Measurements from ENCODE around the gene LRMDA. TPM values are rescaled to one million over a fixed set of nuclear protein-coding genes. Genes with fewer than 3 reads are reported as not detected.

LRMDA gene
- total and polyA plus RNA-seq, 2 of the 8 experiments (the other 6 are each of a cell fraction or from before 2014, with no cell fraction given) = 0.86 to 2.8 TPM

DNA sequence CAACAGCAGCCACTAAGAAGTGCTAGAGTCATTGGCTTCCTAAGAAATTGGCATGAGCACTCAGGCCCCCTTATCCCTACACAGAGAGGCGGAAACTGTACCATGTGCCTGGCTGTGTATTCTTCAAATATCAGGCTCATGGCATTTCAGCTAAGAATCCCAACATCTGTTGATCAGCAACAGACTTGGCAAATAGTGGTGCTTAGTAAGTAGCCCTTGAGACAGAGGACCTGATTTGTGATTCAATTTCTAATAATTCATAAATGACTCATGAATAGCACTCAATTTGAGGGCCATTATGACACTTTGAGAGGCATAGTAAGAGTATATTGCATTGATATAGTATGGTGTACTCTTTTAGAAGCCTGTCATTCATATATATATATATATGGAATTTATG is 309.1 kb downstream of the LRMDA start:
- Histone ChIP-seq H2BK20ac (ENCODE audit: low read length) (no peak overlapping the region), H3K36me3 (ENCODE audit: control insufficient read depth in 2 of 4, insufficient read depth in 4 of 4, low read length in 3 of 4) (no peaks in the 10 kb centered on the region), H4K20me1 (replicated peaks in 1 of 2; ENCODE audit: control insufficient read depth in 1 of 2, insufficient read depth in 2 of 2, low read length in 2 of 2) (no peaks in the 10 kb centered on the region), H3K4me3 (ENCODE audit: extremely low read depth in 1 of 4, insufficient read depth in 2 of 4, low read depth in 3 of 4, low read length in 4 of 4) (no peak overlapping the region), H3K23me2 (ENCODE audit: low read depth, low read length) (no peaks in the 10 kb centered on the region), H2AFZ (ENCODE audit: low read length) (no peak overlapping the region), H2BK5ac (ENCODE audit: low read depth, low read length) (no peak overlapping the region), H4K91ac (replicated peaks; ENCODE audit: insufficient read length, low read length) (no peak overlapping the region), H2BK12ac (ENCODE audit: low read depth, low read length) (no peak overlapping the region), H3K79me2 (ENCODE audit: control insufficient read depth in 1 of 2, insufficient read depth in 2 of 2, low read length in 2 of 2) (no peaks in the 10 kb centered on the region), H4K8ac (ENCODE audit: extremely low read depth, insufficient read depth, low read length) (no peak overlapping the region), H3K27ac (ENCODE audit: low read depth, low read length) (no peak overlapping the region), H3K56ac (replicated peaks; ENCODE audit: insufficient read length, low read depth, low read length) (no peak overlapping the region), H3K4ac (replicated peaks; ENCODE audit: insufficient read length, low read depth, low read length) (no peak overlapping the region), H3K23ac (ENCODE audit: insufficient read length) (no peak overlapping the region), H3K9ac (replicated peaks in 1 of 4; ENCODE audit: extremely low read depth in 1 of 4, low read depth in 3 of 4, low read length in 3 of 4) (no peak overlapping the region), H2AK5ac (ENCODE audit: low read depth, low read length) (no peak overlapping the region), H3K18ac (ENCODE audit: extremely low read depth, low read length) (no peak overlapping the region), H2BK120ac (replicated peaks; ENCODE audit: low read depth, low read length) (no peak overlapping the region), H3K79me1 (ENCODE audit: low read depth, low read length) (no peaks in the 10 kb centered on the region; the same call in 1 of the 2 replicates), H3K9me3 (ENCODE audit: insufficient read depth in 2 of 2, low read depth in 1 of 2, low read length in 1 of 2) (no peaks in the 10 kb centered on the region), H3K14ac (ENCODE audit: insufficient read length) (no peak overlapping the region), H3K4me1 (replicated peaks in 1 of 4; ENCODE audit: control insufficient read depth in 3 of 4, insufficient read depth in 4 of 4, low read length in 3 of 4) (no peaks in the 10 kb centered on the region), H2BK15ac (ENCODE audit: low read length) (no peak overlapping the region), H3K4me2 (ENCODE audit: insufficient read depth in 1 of 2, low read depth in 2 of 2, low read length in 2 of 2) (no peak overlapping the region), H3K27me3 (replicated peaks in 1 of 4; ENCODE audit: control insufficient read depth in 3 of 4, extremely low read depth in 1 of 4, insufficient read depth in 3 of 4, low read length in 3 of 4) (no peaks in the 10 kb centered on the region; a peak in 1 of 7 replicates), H4K5ac (ENCODE audit: insufficient read length, low read depth, low read length) (no peak overlapping the region)
- DNase-seq (ENCODE audit: low read depth in 1 of 2, low spot score in 2 of 2) = no peak
- ChIA-PET CTCF (ENCODE audit: partially characterized antibody) (interaction anchor here (1.5 kb wide), 1 partner anchor 88 kb away, joined by 3 read pairs; no protein-coding TSS in a partner anchor), POLR2A (ENCODE audit: partially characterized antibody) (no interaction called here)
- no peak for FAIRE-seq
- 100% methylated on average over 1 of the region's 1 CpG; no CpG with 5 or more reads in 1 of the 2 experiments for WGBS, 2 experiments (ENCODE audit: extremely low coverage in 1 of 2, insufficient coverage in 1 of 2, insufficient read length in 1 of 2, insufficient replicate concordance in 2 of 2, low coverage in 1 of 2, low lambda C conversion rate in 2 of 2, missing lambda C conversion rate in 1 of 2)
- TF ChIP-seq CTBP2 (IDR thresholded peaks at IDR 0.05; ENCODE audit: borderline replicate concordance, insufficient read depth, insufficient read length, low read length) (no peak), SUZ12 (IDR thresholded peaks at IDR 0.05; ENCODE audit: low read length) (no peak), EZH2 (IDR thresholded peaks at IDR 0.05; ENCODE audit: low read depth, low read length, severe bottlenecking) (no peak), EGR1 (IDR thresholded peaks at IDR 0.05; ENCODE audit: borderline replicate concordance, low read depth, low read length) (no peak), JUND (IDR thresholded peaks at IDR 0.05; ENCODE audit: low read length) (no peak), HDAC2 (IDR thresholded peaks at IDR 0.05; ENCODE audit: borderline replicate concordance in 1 of 2, low read depth in 2 of 2, low read length in 2 of 2) (no peak), CHD1 (IDR thresholded peaks at IDR 0.05; ENCODE audit: low read depth, low read length) (no peak), BCL11A (IDR thresholded peaks at IDR 0.05; ENCODE audit: low read depth in 2 of 2, low read length in 2 of 2) (no peak), CTCF (IDR thresholded peaks at IDR 0.05; ENCODE audit: control extremely low read depth in 1 of 3, insufficient read depth in 1 of 3, low read depth in 1 of 3, low read length in 3 of 3) (no peak), TEAD4 (IDR thresholded peaks at IDR 0.05; ENCODE audit: low read depth, low read length) (no peak), BACH1 (IDR thresholded peaks at IDR 0.05; ENCODE audit: low read length) (no peak)
